ENCODE data around the gene FBXO10.
"Not testable (repeated sequence)": the region's sequence is repeated elsewhere in the genome, so short reads cannot be mapped to it uniquely, and the experiment has no call there.

Gene FBXO10

DNA sequence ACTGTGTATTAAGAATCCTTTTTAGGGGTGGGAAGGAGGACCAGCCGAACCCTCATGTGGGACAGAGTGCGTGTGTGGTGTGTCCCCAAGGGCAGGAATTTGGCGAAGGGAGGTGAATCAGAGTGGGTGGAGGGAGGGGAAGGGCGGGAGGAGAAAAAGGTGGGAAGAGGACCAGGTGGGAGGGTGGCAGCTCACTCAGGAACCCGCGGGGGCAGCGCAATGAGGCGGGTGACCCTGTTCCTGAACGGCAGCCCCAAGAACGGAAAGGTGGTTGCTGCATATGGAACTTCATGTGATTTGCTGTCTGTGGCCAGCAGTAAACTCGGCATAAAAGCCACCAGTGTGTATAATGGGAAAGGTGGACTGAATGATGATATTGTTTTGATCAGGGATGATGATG lies 99.2 kb downstream of the FBXO10 start:
- Histone ChIP-seq H3K36me3 (replicated peaks; ENCODE audit: low read depth, low read length) (no peaks in the 10 kb centered on the region), H4K20me1 (ENCODE audit: insufficient read depth, low read length) (no peaks in the 10 kb centered on the region), H3K27ac (ENCODE audit: low read length) (no peak overlapping the region), H3K27me3 (ENCODE audit: low read depth, low read length) (peaks cover 10% of the 10 kb centered on the region), H3K4me3 (ENCODE audit: low read length) (no peak overlapping the region), H3K4me1 (ENCODE audit: low read length) (peaks cover 16% of the 10 kb centered on the region), H3K79me2 (ENCODE audit: low read length) (no peaks in the 10 kb centered on the region), H2AFZ (ENCODE audit: low read depth, low read length) (no peak overlapping the region), H3K4me2 (ENCODE audit: low read length) (no peak overlapping the region), H3K9me3 (ENCODE audit: insufficient read depth, low read length) (peaks cover 14% of the 10 kb centered on the region), H3K9ac (ENCODE audit: low read length) (no peak overlapping the region)
- no peak for TF ChIP-seq EZH2phosphoT487 (IDR thresholded peaks at IDR 0.05; ENCODE audit: low read depth)
- TF ChIP-seq, protein P1, sequence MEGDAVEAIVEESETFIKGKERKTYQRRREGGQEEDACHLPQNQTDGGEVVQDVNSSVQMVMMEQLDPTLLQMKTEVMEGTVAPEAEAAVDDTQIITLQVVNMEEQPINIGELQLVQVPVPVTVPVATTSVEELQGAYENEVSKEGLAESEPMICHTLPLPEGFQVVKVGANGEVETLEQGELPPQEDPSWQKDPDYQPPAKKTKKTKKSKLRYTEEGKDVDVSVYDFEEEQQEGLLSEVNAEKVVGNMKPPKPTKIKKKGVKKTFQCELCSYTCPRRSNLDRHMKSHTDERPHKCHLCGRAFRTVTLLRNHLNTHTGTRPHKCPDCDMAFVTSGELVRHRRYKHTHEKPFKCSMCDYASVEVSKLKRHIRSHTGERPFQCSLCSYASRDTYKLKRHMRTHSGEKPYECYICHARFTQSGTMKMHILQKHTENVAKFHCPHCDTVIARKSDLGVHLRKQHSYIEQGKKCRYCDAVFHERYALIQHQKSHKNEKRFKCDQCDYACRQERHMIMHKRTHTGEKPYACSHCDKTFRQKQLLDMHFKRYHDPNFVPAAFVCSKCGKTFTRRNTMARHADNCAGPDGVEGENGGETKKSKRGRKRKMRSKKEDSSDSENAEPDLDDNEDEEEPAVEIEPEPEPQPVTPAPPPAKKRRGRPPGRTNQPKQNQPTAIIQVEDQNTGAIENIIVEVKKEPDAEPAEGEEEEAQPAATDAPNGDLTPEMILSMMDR (IDR thresholded peaks at IDR 0.05; ENCODE audit: low read depth, low read length), result no peak

DNA sequence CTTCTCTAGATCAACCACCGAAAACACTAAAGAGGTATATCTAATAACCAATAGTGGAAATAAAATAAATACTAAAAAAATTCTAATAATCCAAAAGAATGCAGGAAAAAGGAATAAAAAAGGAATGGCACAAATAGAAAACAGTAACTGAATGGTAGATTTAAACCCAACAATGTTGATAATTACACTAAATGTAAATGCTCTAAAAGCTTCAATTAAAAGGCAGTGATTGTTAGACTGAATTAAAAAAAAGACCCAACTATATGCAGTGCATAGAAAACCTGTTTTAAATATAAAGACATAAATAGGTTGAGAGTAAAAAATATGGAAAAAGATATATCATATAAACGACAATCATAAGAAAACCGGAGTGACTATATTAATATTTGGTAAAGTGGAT lies 101.7 kb downstream of the FBXO10 start:
- H3K9ac ChIP-seq (ENCODE audit: low read length), result no peak overlapping the region
- TF ChIP-seq, protein P1 (IDR thresholded peaks at IDR 0.05; ENCODE audit: low read depth, low read length), result no peak
- no peak for TF ChIP-seq EZH2phosphoT487 (IDR thresholded peaks at IDR 0.05; ENCODE audit: low read depth)
- H3K36me3 ChIP-seq (replicated peaks; ENCODE audit: low read depth, low read length), result no peaks in the 10 kb centered on the region
- no peaks in the 10 kb centered on the region for H3K79me2 ChIP-seq (ENCODE audit: low read length)
- no peak overlapping the region for H2AFZ ChIP-seq (ENCODE audit: low read depth, low read length)
- no peak overlapping the region for H3K27ac ChIP-seq (ENCODE audit: low read length)
- peaks cover 16% of the 10 kb centered on the region for H3K4me1 ChIP-seq (ENCODE audit: low read length)
- peaks cover 14% of the 10 kb centered on the region for H3K9me3 ChIP-seq (ENCODE audit: insufficient read depth, low read length)
- H3K4me2 ChIP-seq (ENCODE audit: low read length), result no peak overlapping the region
- H3K4me3 ChIP-seq (ENCODE audit: low read length), result no peak overlapping the region
- H4K20me1 ChIP-seq (ENCODE audit: insufficient read depth, low read length), result no peaks in the 10 kb centered on the region
- peaks cover 4% of the 10 kb centered on the region; the same call in 1 of the 2 replicates for H3K27me3 ChIP-seq (ENCODE audit: low read depth, low read length)

DNA sequence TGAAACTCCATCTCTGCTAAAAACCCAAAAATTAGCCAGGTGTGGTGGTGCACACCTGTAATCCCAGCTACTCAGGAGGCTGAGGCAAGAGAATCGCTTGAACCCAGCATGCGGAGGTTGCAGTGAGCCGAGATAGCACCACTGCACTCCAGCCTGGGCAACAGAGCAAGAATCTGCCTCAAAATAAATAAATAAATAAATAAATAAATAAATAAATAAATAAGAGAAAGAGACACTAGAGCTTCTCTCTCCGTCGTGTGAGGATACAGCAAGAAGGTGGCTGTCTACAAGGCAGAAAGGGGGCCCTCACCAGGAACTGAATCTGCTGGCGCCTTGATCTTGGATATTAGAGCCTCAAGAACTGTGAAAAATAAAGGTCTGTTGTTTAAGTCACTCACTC lies 102.2 kb downstream of the FBXO10 start:
- Histone ChIP-seq H3K4me1 (ENCODE audit: low read length) (peaks cover 16% of the 10 kb centered on the region), H3K9me3 (ENCODE audit: insufficient read depth, low read length) (peaks cover 14% of the 10 kb centered on the region)
- not testable (repeated sequence) for H3K9ac ChIP-seq (ENCODE audit: low read length); H3K79me2 ChIP-seq (ENCODE audit: low read length); H3K4me3 ChIP-seq (ENCODE audit: low read length); H2AFZ ChIP-seq (ENCODE audit: low read depth, low read length); H3K27ac ChIP-seq (ENCODE audit: low read length); H3K36me3 ChIP-seq (replicated peaks; ENCODE audit: low read depth, low read length); H4K20me1 ChIP-seq (ENCODE audit: insufficient read depth, low read length); H3K4me2 ChIP-seq (ENCODE audit: low read length); H3K27me3 ChIP-seq (ENCODE audit: low read depth, low read length)

DNA sequence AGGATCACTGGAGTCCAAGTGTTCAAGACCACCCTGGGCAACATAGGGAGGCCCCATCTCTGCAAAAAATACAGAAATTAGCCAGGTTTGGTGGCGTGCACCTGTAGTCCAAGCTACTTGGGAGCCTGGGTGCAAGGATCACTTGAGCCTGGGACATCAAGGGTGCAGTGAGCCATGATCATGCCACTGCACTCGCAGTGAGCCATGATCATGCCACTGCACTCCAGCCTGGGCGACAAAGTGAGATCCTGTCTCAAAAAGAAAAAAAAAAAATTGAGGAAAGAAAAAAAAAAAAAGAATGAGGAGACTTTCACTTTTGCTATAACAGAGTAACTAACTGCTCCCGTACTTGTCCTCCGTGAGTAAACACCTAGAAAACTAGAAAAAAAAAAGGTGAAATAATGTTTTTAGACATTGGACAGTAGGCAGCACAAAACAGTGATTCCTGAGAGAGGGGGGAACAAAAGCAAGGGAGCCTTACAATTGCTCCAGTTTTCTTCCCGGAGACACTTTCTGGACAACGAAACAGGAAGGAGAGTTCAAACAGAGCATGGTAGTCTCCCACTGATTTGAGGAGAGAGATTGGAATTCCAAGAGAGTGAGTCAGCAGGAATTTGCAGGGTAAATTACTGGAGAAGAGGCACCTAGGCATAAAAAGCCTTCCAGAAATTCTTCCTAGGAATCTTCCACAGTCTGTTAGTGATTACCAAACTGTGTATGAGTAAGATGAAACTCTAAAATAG lies 104.1 kb downstream of the FBXO10 start:
- Histone ChIP-seq H3K79me2 (ENCODE audit: low read length) (no peaks in the 10 kb centered on the region), H3K9ac (ENCODE audit: low read length) (no peak overlapping the region), H3K27me3 (ENCODE audit: low read depth, low read length) (no peaks in the 10 kb centered on the region), H3K9me3 (ENCODE audit: insufficient read depth, low read length) (peaks cover 14% of the 10 kb centered on the region), H3K4me3 (ENCODE audit: low read length) (no peak overlapping the region; the same call in 1 of the 2 replicates), H3K4me2 (ENCODE audit: low read length) (peak overlapping the region; percentile 8), H3K27ac (ENCODE audit: low read length) (no peak overlapping the region), H3K4me1 (ENCODE audit: low read length) (peaks cover 1% of the 10 kb centered on the region), H3K36me3 (replicated peaks; ENCODE audit: low read depth, low read length) (no peaks in the 10 kb centered on the region), H2AFZ (ENCODE audit: low read depth, low read length) (no peak overlapping the region), H4K20me1 (ENCODE audit: insufficient read depth, low read length) (no peaks in the 10 kb centered on the region)
- TF ChIP-seq EZH2phosphoT487 (IDR thresholded peaks at IDR 0.05; ENCODE audit: low read depth), result no peak

DNA sequence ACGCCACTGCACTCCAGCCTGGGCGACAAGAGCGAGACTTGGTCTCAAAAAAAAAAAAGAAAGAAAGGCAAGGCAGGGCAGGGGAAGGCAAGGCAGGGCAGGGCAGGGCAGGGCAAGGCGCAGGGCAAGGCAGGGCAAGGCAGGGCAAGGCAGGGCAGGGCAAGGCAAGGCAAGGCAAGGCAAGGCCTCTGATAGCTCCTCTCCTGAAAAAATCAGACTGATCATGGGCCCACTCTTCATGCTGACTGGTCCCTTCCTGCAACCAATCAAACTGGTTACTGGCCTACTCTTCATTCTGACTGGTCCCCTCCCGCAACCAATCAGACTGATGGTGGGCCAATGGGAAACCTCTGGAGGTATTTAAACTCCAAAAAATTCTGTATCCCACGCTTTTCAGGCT lies 107.6 kb downstream of the FBXO10 start:
- Histone ChIP-seq H3K4me3 (ENCODE audit: low read length) (no peak overlapping the region), H3K27me3 (ENCODE audit: low read depth, low read length) (no peaks in the 10 kb centered on the region), H3K9ac (ENCODE audit: low read length) (no peak overlapping the region), H3K9me3 (ENCODE audit: insufficient read depth, low read length) (no peaks in the 10 kb centered on the region), H3K36me3 (replicated peaks; ENCODE audit: low read depth, low read length) (no peaks in the 10 kb centered on the region), H4K20me1 (ENCODE audit: insufficient read depth, low read length) (peaks cover 7% of the 10 kb centered on the region; the same call in 1 of the 2 replicates), H3K79me2 (ENCODE audit: low read length) (peaks cover 13% of the 10 kb centered on the region), H2AFZ (ENCODE audit: low read depth, low read length) (no peak overlapping the region), H3K4me1 (ENCODE audit: low read length) (peaks cover 9% of the 10 kb centered on the region), H3K27ac (ENCODE audit: low read length) (no peak overlapping the region), H3K4me2 (ENCODE audit: low read length) (no peak overlapping the region)
- TF ChIP-seq EZH2phosphoT487 (IDR thresholded peaks at IDR 0.05; ENCODE audit: low read depth), result no peak
- TF ChIP-seq, protein P1 (IDR thresholded peaks at IDR 0.05; ENCODE audit: low read depth, low read length), result no peak

DNA sequence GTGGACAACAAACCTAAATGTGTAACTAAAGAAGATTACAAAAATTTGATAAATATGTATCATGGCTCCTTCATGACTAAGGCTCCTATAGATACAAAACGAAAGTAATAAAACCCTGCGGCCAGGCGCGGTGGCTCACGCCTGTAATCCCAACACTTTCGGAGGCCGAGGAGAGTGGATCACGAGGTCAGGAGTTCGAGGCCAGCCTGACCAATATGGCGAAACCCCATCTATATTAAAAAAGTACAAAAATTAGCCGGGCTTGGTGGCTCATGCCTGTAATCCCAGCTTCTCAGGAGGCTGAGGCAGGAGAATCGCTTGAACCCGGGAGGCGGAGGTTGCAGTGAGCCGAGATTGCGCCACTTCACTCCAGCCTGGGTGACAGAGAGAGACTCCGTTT lies 108.7 kb downstream of the FBXO10 start:
- not testable (repeated sequence) for H3K4me2 ChIP-seq (ENCODE audit: low read length); H3K27ac ChIP-seq (ENCODE audit: low read length)

More for the DNA sequence above, 108.7 kb downstream of the FBXO10 start:
- H2AFZ ChIP-seq (ENCODE audit: low read depth, low read length); H3K9ac ChIP-seq (ENCODE audit: low read length); H3K36me3 ChIP-seq (replicated peaks; ENCODE audit: low read depth, low read length); H3K27me3 ChIP-seq (ENCODE audit: low read depth, low read length); H3K4me3 ChIP-seq (ENCODE audit: low read length); H3K9me3 ChIP-seq (ENCODE audit: insufficient read depth, low read length): not testable (repeated sequence)
- Histone ChIP-seq H3K4me1 (ENCODE audit: low read length) (peaks cover 19% of the 10 kb centered on the region), H4K20me1 (ENCODE audit: insufficient read depth, low read length) (peaks cover 17% of the 10 kb centered on the region), H3K79me2 (ENCODE audit: low read length) (peaks cover 24% of the 10 kb centered on the region)

All from OCI-LY3 (cell line).